HG03442 (cell line): ENCODE measurements around the gene PEAK1.
"Not testable (repeated sequence)": the region's sequence is repeated elsewhere in the genome, so short reads cannot be mapped to it uniquely, and the experiment has no call there.

ENCODE experiments used
- ATAC-seq: cut with Tn5 transposase; IDR thresholded peaks from one replicate; pipeline ENCODE4 v1.9.1; 2021; ENCODE audit warnings: mild to moderate bottlenecking, moderate library complexity; ENCODE audit not compliant: unreplicated experiment

PEAK1 gene

DNA sequence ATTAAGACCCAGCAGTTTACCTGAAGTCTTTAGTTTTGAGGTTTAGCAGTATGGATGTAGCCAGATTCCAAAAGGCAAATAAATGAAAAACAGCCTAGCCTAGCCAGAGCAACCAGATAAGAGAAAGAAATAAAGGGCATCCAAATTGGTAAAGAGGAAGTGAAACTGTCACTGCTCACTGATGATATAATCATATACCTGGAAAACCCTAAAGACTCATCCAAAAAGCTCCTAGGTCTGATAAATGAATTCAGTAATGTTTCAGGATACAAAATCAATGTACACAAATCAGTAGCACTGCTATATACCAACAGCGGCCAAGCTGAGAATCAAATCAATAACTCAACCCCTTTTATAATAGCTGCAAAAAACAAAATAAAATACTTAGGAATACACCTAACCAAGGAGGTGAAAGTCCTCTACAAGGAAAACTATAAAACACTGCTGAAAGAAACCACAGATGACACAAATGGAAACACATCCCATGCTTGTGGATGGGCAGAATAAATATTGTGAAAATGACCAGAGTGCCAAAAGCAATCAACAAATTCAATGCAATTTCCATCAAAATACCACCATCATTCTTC, 13.6 kb downstream of the PEAK1 start:
- ATAC-seq = not testable (repeated sequence)

DNA sequence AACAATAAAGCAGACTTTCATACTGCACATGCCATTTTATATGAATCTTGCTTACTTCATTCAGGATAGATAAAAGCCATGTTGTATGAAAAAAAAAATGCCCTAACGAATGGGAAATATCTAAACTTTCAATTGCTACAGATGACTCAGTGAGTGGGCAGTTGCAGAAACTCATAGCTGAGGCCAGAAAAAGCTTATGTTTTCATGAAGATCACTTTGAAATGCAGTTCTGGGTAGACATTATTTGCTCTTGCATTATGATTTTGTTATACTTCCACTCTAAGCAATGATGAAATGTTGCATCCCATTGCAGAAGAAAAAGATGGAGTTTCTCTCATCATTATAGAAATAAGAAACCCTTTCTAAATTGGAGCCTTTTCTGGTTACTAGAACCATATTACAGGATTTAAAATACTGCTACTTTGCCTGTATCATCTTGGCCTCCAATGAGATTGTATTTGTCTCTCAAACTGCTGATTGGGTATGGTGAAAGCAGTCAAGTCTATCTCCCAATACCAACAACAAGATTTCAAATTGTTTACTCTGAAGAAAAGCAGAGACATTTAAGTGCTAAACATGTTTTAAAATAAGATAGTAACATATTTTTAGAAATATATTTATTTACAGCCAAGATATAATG, 17.0 kb downstream of the PEAK1 start:
- no peak for ATAC-seq

DNA sequence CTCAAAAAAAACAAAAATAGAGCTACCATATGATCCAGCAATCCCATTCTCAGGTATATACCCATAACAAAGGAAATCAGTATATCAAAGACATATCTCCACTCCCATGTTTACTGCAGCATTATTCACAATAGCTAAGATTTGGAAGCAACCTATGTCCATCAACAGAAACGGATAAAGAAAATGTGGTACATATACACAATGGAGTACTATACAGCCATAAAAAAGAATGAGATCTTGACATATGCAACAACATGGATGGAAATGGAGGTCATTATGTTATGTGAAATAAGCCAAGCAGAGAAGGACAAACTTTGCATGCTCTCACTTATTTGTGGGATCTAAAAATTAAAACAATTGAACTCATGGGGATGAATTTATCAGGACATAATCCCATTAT, 19.6 kb downstream of the PEAK1 start:
- ATAC-seq = no peak

DNA sequence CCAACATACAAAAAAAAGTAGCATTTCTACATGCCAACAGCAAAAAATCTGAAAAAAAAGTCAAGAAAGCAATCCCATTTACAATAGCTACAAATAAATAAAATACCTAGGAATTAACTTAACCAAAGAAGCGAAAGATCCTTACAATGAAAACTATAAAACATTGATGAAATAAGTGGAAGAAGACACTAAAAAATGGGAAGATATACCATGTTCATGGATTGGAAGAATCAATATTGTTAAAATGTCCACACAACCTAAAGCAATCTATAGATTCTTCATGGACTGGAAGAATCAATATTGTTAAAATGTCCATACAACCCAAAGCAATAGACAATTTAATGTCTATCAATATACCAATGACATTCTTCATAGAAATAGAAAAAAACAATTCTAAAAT, 21.0 kb downstream of the PEAK1 start:
- no peak for ATAC-seq

DNA sequence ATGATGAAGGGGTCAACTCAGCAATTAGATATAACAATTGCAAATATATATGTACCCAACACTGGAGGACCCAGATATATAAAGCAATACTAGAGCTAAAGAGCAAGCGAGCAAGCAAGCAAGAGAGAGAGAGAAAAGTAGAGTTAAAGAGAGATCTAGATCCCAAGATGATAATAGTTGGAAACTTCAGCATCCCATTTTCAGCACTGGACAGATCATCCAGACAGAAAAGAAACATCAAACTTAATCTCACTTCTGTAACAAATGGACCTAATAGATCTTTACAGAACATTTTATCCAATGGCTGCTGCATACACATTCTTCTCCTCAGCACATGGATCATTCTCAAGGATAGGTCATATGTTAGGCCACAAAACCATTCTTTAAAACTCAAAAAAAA, 23.2 kb downstream of the PEAK1 start:
- ATAC-seq = no peak

DNA sequence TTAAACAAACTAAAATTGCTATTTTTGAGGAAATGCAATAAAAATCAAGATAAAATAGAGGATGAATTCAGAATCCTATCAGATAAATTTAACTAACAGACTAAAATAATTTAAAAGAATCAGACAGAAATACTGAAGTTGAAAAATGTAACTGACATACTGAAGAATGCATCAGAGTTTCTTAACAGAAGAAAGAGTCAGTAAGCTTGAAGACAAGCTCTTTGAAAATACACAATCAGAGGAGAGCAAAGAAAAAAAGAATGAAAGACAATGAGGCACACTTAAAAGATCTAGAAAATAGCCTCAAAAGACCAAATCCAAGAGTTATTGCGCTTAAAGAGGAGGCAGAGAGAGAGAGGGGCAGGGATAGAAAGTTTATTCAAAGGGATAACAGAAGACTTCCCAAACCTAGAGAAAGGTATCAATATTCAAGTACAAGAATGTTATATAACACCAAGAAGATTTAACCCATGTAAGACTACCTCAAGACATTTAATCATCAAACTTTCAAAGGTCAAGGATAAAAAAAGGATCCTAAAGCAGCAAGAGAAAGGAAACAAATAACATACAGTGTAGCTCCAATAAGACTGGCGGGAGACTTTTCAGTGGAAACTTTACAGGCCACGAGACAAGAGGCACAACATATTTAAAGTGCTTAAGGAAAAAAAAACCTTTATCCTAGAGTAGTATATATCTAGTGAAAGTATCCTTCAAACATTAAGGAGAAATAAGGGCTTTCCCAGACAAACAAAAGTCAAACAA, 24.7 kb downstream of the PEAK1 start:
- ATAC-seq = no peak

DNA sequence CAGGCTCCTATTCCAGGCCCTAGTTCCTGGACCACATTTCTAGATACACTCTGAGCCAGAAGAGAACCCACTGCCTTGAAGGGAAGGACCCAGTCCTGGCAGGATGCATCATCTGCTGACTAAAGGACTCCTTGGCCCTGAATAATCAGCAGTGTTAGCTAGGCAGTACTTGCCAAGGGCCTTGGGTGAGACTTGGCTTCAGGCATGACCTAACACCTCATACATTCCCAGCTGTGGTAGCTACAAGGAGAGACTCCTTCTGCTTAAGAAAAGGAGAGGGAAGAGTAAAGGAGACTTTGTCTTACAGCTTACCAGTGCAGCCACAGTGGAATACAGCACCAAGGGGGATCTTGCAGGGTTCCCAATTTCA, 26.4 kb downstream of the PEAK1 start:
- no peak for ATAC-seq

DNA sequence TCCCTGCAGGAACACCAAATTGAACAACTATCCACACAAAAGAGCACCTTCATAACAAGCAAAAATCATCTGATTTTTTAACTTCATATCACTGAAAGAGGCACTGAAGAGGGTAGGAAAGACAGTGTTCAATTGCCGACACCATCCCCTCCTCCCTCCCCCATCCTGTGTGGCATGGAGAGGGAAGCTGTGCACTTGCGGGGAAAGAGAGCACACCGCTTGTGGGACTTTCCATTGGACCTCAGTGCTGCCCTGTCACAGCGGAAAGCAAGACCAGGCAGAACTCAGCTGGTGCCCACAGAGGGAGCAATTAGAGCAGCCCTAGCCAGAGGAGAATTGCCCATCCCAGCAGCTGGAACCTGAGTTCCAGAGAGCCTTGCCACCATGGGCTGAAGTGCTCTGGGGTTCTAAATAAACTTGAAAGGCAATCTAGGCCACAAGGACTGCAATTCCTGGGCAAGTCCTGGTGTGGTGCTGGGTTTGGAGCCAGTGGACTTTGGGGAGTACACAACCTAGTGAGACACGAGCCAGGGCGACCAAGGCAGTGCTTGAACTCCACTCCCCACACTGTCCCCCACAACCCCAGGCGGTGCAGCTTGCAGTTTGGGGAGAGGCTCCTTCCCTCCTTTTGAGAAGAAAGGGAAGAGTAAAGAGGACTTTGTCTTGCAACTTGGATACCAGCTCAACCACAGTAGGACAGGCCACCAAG, 27.0 kb downstream of the PEAK1 start:
- no peak for ATAC-seq

DNA sequence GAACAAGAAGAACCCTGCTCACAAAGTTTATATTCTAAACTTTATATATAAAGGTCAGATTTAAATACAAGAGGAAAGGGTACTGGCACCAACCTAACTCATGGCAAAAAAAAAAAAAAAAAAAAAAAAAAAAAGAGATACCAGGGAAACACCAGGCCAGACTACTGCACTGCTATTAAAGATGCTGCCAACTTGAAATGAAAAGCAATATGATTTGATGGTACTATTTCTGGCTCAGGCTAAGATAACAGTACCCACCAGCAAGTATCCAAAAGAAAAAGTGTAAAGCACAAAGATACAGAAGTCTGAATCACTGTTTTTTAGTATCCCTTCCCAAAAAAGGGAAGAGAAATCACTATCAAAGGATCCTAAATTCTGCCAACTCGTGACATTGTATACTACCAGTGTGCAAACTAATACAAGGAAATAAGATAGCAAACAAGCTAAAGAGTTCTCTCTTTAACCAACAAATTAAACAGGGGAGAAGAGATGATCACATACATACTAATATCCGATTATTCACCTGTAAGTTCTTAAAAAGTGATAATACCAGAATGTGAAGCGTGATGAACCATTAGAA, 28.4 kb downstream of the PEAK1 start:
- no peak for ATAC-seq

DNA sequence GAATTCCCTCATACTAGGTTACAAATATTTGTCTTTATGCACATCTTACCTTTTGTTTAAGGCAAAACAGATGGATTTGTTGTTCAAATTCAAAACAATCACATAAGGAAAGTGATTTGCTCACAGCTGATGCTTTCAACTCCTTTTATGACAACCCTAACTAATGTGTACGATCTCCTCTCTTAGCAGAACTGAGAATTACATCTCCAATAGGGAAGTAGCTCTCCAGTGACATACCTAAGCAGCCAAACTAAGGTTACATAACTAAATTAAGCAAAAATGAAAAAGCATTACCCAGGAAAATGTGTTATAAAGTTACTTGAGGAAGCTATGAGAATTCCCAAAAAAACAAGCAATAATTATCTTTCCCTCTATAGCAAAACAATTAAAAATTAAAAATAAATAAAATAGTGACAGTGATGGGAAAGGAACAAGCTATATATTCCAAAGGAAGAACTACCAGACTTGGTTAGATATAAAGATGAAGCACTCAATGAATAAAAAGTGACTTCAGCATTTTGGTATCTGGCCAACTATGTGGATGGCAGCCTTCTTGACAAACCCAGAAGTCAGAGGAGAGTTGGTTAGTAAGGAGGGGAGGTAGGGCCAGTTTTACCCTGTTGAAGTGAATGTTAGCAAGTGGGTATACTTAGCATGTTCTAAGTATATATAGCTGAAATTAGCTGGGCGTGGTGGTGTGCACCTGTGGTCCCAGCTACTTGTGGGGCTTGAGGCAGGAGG, 32.4 kb downstream of the PEAK1 start:
- no peak for ATAC-seq

DNA sequence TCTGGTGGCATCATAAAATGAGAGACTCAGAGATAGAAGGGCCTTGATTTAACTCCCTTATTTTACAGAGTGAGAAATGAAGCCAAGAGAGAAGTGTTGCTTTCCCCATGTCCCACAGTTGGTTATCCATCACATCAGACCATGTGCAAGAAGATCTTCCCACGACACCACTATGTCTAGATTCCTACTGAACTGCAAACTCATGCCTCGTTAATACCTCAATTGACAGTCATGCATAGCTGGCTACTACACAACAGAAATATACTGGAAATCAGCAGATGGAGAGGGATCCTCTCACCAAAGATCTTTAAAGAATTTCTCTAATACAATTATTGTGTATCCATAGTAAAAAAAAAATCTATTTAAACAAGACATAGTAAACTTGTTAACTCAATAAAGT, 33.3 kb downstream of the PEAK1 start:
- ATAC-seq = no peak

DNA sequence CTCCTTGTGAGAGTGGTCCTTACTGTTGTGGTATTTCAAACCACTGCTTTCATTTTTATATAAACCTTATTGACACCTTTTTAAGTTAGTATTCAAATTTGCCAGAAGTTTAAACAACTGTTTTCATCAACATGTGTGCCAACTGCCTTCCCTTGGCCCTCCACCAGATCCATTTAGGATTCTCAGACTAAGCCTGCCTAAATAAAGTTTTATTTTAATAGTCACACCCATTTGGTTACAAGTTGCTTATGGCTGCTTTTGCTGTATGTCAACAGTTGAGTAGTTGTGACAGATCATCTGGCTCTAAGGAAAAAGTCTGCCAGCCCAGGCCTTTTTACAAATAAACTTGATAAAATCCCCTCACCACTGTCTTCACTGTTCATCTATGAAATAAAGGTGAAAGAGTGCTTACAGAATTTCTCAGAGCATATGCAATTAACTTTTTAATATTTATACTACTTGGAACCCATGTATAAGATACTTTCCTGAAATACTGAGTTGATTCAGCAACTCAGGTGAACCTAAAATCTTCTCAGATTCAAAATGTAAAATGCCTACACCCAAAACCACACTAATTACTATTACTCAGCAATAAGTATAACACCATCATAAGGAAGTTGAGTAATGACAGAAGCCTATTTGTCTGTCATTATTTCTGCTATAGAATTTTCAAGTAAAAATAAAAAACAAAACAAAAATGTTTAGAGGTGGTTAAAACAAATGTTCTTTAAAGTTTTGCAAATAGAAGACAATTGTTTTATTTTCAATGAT, 35.1 kb downstream of the PEAK1 start:
- no peak for ATAC-seq

DNA sequence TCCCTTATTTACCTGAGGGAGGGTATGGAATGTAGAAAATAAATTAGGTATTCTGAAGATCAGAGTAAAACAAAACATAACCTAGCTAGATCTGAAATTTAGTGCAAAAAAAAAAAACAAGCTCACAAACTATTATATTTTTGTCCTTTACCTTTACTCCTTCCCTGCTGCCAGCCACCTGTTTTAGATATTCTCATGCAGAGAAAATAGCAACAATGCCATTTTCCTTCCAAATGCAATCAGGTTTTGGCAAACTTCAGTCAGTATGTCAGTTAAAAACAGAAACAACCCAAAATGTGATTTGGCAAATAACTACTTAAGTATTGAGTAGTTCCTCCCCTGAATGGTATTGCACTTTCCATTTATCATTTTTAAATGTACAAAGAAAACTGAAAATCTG, 35.8 kb downstream of the PEAK1 start:
- no peak for ATAC-seq

DNA sequence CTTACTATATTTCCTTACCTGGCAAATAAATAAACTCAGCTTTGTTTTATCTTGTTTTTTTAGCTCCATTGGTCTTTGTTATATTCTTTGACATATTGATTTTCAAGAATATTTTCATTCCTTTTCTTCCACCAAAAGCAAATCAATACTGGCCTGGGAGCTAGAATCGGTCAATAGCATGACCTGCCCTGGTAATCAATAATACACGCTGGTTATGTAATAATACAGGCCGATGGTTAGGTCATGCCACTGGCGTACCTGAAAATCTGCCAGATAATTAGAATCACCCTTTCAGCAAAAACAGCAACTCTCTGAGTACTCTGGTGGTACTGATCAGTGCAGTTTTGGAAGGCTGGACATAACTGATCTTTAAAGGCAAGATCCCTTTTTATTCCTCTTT, 39.9 kb downstream of the PEAK1 start:
- no peak for ATAC-seq

DNA sequence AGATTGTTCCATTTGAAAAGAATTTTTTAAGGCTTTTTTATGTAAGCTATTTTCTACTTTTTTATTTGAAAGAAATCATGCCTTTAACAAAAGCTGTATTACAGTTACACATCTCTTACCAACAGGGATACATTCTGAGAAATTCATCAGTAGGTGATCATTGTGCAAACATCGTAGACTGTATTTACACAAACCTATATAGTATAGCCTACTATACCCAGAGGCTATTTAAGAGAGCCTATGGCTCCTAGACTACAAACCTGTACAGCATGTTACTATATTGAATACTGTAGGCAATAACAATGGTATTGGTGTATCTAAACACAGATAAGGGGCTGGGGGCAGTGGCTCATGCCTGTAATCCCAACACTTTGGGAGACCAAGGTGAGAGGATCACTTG, 43.1 kb downstream of the PEAK1 start:
- ATAC-seq = no peak

DNA sequence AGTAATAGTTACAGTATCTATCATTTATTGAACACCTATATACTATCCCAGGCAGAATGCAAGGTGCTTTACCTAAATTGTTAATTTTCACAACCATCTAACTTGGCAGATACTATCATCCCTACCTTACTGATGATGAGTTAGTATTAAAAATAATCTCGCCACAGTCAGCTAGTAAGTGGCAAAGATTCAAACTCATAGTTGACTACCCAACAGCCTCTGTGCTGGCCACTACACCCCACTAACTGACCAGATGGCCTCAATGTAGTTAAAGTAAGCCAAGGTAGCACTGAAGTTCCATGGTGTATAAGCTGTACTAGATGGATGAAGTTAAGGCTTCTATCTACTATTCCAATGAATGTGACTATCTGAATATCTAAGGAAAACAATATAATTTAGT, 44.8 kb downstream of the PEAK1 start:
- no peak for ATAC-seq

DNA sequence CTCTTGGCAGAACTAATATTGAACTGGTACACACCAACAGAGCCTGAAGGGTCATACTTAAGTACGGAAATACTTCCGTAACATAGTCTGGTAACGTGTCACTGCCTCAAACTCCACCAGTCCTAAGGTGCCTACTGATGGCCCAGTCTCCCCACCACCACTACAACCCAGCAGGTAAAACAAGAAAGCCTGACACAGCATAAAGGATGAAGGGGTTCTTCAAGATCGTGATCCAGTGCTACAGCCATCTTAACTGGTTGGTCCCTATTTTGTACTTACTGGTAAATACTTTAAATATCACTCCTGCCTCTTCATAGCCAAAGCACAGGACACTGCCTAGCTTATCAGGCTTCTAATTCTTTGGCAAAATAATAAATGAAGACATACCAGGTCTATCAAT, 46.5 kb downstream of the PEAK1 start:
- no peak for ATAC-seq

DNA sequence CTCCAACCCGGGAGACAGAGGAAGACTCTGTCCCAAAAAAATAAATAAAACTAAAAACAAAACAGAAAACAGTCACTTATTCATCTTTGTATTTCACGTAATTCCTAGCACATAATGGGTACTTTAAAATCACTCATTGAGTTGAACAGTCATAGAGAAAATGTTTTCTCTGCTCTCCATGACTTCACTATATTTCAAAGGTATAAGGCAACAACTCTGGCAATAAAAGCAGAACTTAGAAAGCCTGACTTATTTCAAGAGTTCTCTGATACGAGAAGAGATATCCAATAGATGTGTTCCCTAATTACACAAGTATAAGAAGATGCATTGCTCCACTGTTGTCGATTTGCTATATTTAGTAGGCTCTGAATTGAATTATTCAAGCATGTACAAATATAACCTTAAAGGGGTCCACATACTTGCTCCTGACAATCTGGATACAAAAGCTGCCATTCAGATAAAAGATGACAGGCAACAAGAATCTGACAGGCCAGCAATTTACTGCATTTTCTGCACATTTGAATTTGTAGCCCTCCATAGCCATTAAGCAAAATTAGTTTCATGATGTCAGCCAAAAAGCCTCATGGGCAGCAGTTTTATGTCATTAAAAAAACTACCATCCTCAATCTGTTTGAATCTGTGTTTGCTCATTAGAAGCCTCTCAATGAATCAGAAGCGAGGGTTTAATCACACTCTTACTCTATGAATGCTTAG, 47.9 kb downstream of the PEAK1 start:
- no peak for ATAC-seq

DNA sequence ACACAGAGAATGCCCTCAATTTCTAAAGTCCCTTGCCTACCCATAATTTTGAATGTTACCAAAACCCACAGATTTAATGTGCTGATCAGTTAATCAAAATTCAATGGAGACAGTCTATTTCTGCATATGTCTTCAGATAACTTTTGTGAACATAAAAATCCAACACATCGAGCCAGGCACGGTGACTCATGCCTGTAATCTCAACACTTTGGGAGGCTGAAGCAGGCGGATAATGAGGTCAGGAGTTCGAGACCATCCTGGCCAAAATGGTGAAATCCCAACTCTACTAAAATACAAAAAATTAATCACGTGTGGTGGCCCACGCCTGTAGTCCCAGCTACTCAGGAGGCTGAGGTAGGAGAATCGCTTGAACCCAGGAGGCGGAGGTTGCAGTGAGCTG, 49.3 kb downstream of the PEAK1 start:
- no peak for ATAC-seq
